ENCODE results near the gene TMEM151B. TPM values are rescaled to one million over a fixed set of nuclear protein-coding genes. Genes with fewer than 3 reads are reported as not detected.
A peak's percentile ranks its signal among the peaks of the same experiment; 100 is the strongest.
"Not testable (repeated sequence)": the region's sequence is repeated elsewhere in the genome, so short reads cannot be mapped to it uniquely, and the experiment has no call there.

TMEM151B gene
- total RNA-seq, 1 donor from 2014 or later = 0.09 TPM

GRCh38 chr6:44341095-44341890 is 71.0 kb downstream of the TMEM151B start:
- H3K4me3 Mint-ChIP-seq (ENCODE audit: unreplicated experiment) = no peak overlapping the region
- H3K4me1 ChIP-seq (ENCODE audit: insufficient read depth, low read length) = no peaks in the 10 kb centered on the region
- no peak overlapping the region for H3K4me3 ChIP-seq (ENCODE audit: insufficient read depth, low read depth, low read length)
- H3K4me1 Mint-ChIP-seq (ENCODE audit: low read depth, unreplicated experiment) = peaks cover 4% of the 10 kb centered on the region
- DNase-seq (ENCODE audit: low read depth) (no peak), FAIRE-seq (no peak)
- H4K20me1 ChIP-seq (ENCODE audit: insufficient read depth, low read length) = no peaks in the 10 kb centered on the region
- peaks cover 44% of the 10 kb centered on the region for H3K27me3 Mint-ChIP-seq (ENCODE audit: low read depth, unreplicated experiment)
- peaks cover 56% of the 10 kb centered on the region for H3K27me3 ChIP-seq (ENCODE audit: insufficient read depth, low read length)
- no peaks in the 10 kb centered on the region for H3K79me2 ChIP-seq (ENCODE audit: insufficient read depth, low read length)
- no peak overlapping the region for H3K4me2 ChIP-seq (ENCODE audit: low read length)
- no peak overlapping the region for H3K27ac Mint-ChIP-seq (ENCODE audit: unreplicated experiment)
- no peak overlapping the region for H3K27ac ChIP-seq (ENCODE audit: low read depth, low read length)
- TF ChIP-seq EZH2 (IDR thresholded peaks at IDR 0.05; ENCODE audit: insufficient read depth, low read length) = no peak
- TF ChIP-seq CTCF (IDR thresholded peaks at IDR 0.05; ENCODE audit: insufficient read depth, low read depth, low read length) = no peak
- H2AFZ ChIP-seq (ENCODE audit: low read depth, low read length) = no peak overlapping the region
- H3K9me3 Mint-ChIP-seq (ENCODE audit: unreplicated experiment) = no peaks in the 10 kb centered on the region
- H3K9ac ChIP-seq (ENCODE audit: low read length) = no peak overlapping the region
- no peaks in the 10 kb centered on the region for H3K36me3 Mint-ChIP-seq (ENCODE audit: low read depth, unreplicated experiment)
- H3K9me3 ChIP-seq (ENCODE audit: insufficient read depth, low read depth, low read length) = no peaks in the 10 kb centered on the region
- no peaks in the 10 kb centered on the region for H3K36me3 ChIP-seq (ENCODE audit: insufficient read depth, low read length)

- no peak for TF ChIP-seq CTCF (IDR thresholded peaks at IDR 0.05; ENCODE audit: insufficient read depth, low read depth, low read length)
- no peak for TF ChIP-seq EZH2 (IDR thresholded peaks at IDR 0.05; ENCODE audit: insufficient read depth, low read length)
- Histone ChIP-seq H3K9ac (ENCODE audit: low read length) (no peak overlapping the region), H3K4me3 (ENCODE audit: insufficient read depth, low read depth, low read length) (no peak overlapping the region), H3K4me2 (ENCODE audit: low read length) (peak overlapping the region; percentile 64), H2AFZ (ENCODE audit: low read depth, low read length) (no peak overlapping the region), H3K36me3 (ENCODE audit: insufficient read depth, low read length) (no peaks in the 10 kb centered on the region), H3K79me2 (ENCODE audit: insufficient read depth, low read length) (no peaks in the 10 kb centered on the region), H3K9me3 (ENCODE audit: insufficient read depth, low read depth, low read length) (no peaks in the 10 kb centered on the region), H3K27me3 (ENCODE audit: insufficient read depth, low read length) (peaks cover 58% of the 10 kb centered on the region), H3K4me1 (ENCODE audit: insufficient read depth, low read length) (no peaks in the 10 kb centered on the region), H3K27ac (ENCODE audit: low read depth, low read length) (no peak overlapping the region), H4K20me1 (ENCODE audit: insufficient read depth, low read length) (no peaks in the 10 kb centered on the region)
- H3K36me3 Mint-ChIP-seq (ENCODE audit: low read depth, unreplicated experiment) = no peaks in the 10 kb centered on the region
- H3K4me1 Mint-ChIP-seq (ENCODE audit: low read depth, unreplicated experiment) = peaks cover 4% of the 10 kb centered on the region
- no peak overlapping the region for H3K27ac Mint-ChIP-seq (ENCODE audit: unreplicated experiment)
- no peak for DNase-seq (ENCODE audit: low read depth)
- peaks cover 42% of the 10 kb centered on the region for H3K27me3 Mint-ChIP-seq (ENCODE audit: low read depth, unreplicated experiment)
- no peaks in the 10 kb centered on the region for H3K9me3 Mint-ChIP-seq (ENCODE audit: unreplicated experiment)
- FAIRE-seq = no peak
- H3K4me3 Mint-ChIP-seq (ENCODE audit: unreplicated experiment) = no peak overlapping the region
Measured at GRCh38 chr6:44342052-44342451, 71.8 kb downstream of the TMEM151B start.

- Histone ChIP-seq H3K27ac (ENCODE audit: low read depth, low read length) (no peak within 1 kb of the TSS), H3K9me3 (ENCODE audit: insufficient read depth, low read depth, low read length) (no peaks in the 10 kb centered on the region), H4K20me1 (ENCODE audit: insufficient read depth, low read length) (no peaks in the 10 kb centered on the region), H3K4me1 (ENCODE audit: insufficient read depth, low read length) (no peaks in the 10 kb centered on the region), H3K4me2 (ENCODE audit: low read length) (peak within 1 kb of the TSS; percentile 64), H3K4me3 (ENCODE audit: insufficient read depth, low read depth, low read length) (no peak within 1 kb of the TSS), H3K27me3 (ENCODE audit: insufficient read depth, low read length) (peaks cover 58% of the 10 kb centered on the region), H3K36me3 (ENCODE audit: insufficient read depth, low read length) (no peaks in the 10 kb centered on the region), H3K79me2 (ENCODE audit: insufficient read depth, low read length) (no peaks in the 10 kb centered on the region), H3K9ac (ENCODE audit: low read length) (no peak within 1 kb of the TSS), H2AFZ (ENCODE audit: low read depth, low read length) (peak within 1 kb of the TSS; percentile 41)
- DNase-seq (ENCODE audit: low read depth) (no peak), FAIRE-seq (no peak)
- no peaks in the 10 kb centered on the region for H3K9me3 Mint-ChIP-seq (ENCODE audit: unreplicated experiment)
- H3K36me3 Mint-ChIP-seq (ENCODE audit: low read depth, unreplicated experiment) = no peaks in the 10 kb centered on the region
- peaks cover 4% of the 10 kb centered on the region for H3K4me1 Mint-ChIP-seq (ENCODE audit: low read depth, unreplicated experiment)
- TF ChIP-seq CTCF (IDR thresholded peaks at IDR 0.05; ENCODE audit: insufficient read depth, low read depth, low read length) (no peak), EZH2 (IDR thresholded peaks at IDR 0.05; ENCODE audit: insufficient read depth, low read length) (peak; percentile 91)
- no peak within 1 kb of the TSS for H3K27ac Mint-ChIP-seq (ENCODE audit: unreplicated experiment)
- peaks cover 42% of the 10 kb centered on the region for H3K27me3 Mint-ChIP-seq (ENCODE audit: low read depth, unreplicated experiment)
- H3K4me3 Mint-ChIP-seq (ENCODE audit: unreplicated experiment) = no peak within 1 kb of the TSS
Measured at GRCh38 chr6:44342489-44342888, 72.2 kb downstream of the TMEM151B start, which contains the start of gene SPATS1. Gene SPATS1 (plus strand): TSS chr6:44342650. CDS start chr6:44343096, 446 bp downstream.

- not testable (repeated sequence) for FAIRE-seq; H3K9me3 ChIP-seq (ENCODE audit: insufficient read depth, low read depth, low read length)
Measured at GRCh38 chr6:44346818-44347217, 76.6 kb downstream of the TMEM151B start.

More at GRCh38 chr6:44346818-44347217, 76.6 kb downstream of the TMEM151B start:
- not testable (repeated sequence) for H3K9ac ChIP-seq (ENCODE audit: low read length); H2AFZ ChIP-seq (ENCODE audit: low read depth, low read length); H3K27ac ChIP-seq (ENCODE audit: low read depth, low read length); H3K36me3 ChIP-seq (ENCODE audit: insufficient read depth, low read length); H3K36me3 Mint-ChIP-seq (ENCODE audit: low read depth, unreplicated experiment); H3K4me2 ChIP-seq (ENCODE audit: low read length); H3K79me2 ChIP-seq (ENCODE audit: insufficient read depth, low read length); H3K4me1 Mint-ChIP-seq (ENCODE audit: low read depth, unreplicated experiment); H3K4me1 ChIP-seq (ENCODE audit: insufficient read depth, low read length); H3K27ac Mint-ChIP-seq (ENCODE audit: unreplicated experiment); H3K4me3 Mint-ChIP-seq (ENCODE audit: unreplicated experiment); H3K4me3 ChIP-seq (ENCODE audit: insufficient read depth, low read depth, low read length); DNase-seq (ENCODE audit: low read depth); H3K9me3 Mint-ChIP-seq (ENCODE audit: unreplicated experiment); H4K20me1 ChIP-seq (ENCODE audit: insufficient read depth, low read length)
- H3K27me3 Mint-ChIP-seq (ENCODE audit: low read depth, unreplicated experiment) = peaks cover 31% of the 10 kb centered on the region
- H3K27me3 ChIP-seq (ENCODE audit: insufficient read depth, low read length) = peaks cover 46% of the 10 kb centered on the region

Measured in astrocyte (in vitro differentiated cells and primary cell).